Neuron (in vitro differentiated cells): ENCODE data around the gene SRCAP.
"Not testable (repeated sequence)": the region's sequence is repeated elsewhere in the genome, so short reads cannot be mapped to it uniquely, and the experiment has no call there.

Source experiments
- H2AFZ ChIP-seq: one replicate; pipeline ENCODE4 v1.6.1; 2013; ENCODE audit warnings: low read depth, mild to moderate bottlenecking, inconsistent platforms, low read length, moderate library complexity
- H3K27me3 ChIP-seq: one replicate; pipeline ENCODE4 v1.6.1; 2013; ENCODE audit warnings: low read length; ENCODE audit not compliant: insufficient read depth
- H3K36me3 ChIP-seq: one replicate; pipeline ENCODE4 v1.6.1; 2013; ENCODE audit warnings: low read length; ENCODE audit not compliant: insufficient read depth
- H3K4me1 ChIP-seq: one replicate; pipeline ENCODE4 v1.6.1; 2013; ENCODE audit warnings: low read length; ENCODE audit not compliant: insufficient read depth
- H3K4me3 ChIP-seq: 2 replicates; pipeline ENCODE4 v1.5.1; 2013; ENCODE audit warnings: mild to moderate bottlenecking, low read length, moderate library complexity
- H3K9me3 ChIP-seq: one replicate; pipeline ENCODE4 v1.6.1; 2013; ENCODE audit warnings: low read length

The SRCAP gene

DNA sequence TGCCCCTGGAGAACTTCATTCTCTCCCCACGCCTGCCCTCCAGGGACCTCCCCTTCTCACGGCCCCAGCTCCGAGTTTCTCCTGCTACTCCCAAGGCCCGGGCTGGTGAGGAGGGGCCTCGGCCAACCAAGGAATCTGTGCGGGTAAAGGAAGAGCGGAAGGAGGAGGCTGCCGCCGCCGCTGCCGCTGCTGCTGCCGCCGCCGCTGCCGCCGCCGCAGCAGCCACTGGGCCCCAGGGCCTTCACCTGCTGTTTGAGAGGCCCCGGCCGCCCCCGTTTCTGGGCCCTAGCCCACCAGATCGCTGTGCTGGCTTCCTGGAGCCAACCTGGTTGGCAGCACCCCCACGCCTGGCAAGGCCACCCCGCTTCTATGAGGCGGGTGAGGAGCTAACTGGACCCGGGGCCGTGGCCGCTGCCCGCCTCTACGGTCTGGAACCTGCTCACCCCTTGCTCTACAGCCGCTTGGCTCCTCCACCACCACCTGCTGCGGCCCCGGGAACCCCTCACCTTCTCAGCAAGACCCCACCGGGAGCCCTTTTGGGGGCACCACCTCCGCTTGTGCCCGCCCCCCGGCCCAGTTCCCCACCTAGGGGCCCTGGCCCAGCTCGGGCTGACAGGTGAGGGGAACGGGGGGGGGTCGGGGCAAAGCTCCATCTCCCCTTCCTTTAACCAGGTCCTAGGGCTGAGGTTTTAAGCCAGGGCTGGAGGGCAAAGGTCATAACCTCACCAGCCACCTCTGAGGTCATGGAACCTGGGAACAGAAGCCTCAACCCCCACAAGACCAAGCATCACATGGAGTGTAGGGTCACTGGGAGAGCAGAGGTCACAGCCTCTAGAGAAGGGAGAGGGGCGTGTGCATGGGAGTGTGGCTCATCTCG is 29.7 kb upstream of the SRCAP start:
- no peaks in the 10 kb centered on the region for H3K27me3 ChIP-seq
- H3K36me3 ChIP-seq = peaks cover 59% of the 10 kb centered on the region
- no peaks in the 10 kb centered on the region for H3K4me1 ChIP-seq
- H3K4me3 ChIP-seq = no peak overlapping the region
- no peak overlapping the region for H2AFZ ChIP-seq
- no peaks in the 10 kb centered on the region for H3K9me3 ChIP-seq

DNA sequence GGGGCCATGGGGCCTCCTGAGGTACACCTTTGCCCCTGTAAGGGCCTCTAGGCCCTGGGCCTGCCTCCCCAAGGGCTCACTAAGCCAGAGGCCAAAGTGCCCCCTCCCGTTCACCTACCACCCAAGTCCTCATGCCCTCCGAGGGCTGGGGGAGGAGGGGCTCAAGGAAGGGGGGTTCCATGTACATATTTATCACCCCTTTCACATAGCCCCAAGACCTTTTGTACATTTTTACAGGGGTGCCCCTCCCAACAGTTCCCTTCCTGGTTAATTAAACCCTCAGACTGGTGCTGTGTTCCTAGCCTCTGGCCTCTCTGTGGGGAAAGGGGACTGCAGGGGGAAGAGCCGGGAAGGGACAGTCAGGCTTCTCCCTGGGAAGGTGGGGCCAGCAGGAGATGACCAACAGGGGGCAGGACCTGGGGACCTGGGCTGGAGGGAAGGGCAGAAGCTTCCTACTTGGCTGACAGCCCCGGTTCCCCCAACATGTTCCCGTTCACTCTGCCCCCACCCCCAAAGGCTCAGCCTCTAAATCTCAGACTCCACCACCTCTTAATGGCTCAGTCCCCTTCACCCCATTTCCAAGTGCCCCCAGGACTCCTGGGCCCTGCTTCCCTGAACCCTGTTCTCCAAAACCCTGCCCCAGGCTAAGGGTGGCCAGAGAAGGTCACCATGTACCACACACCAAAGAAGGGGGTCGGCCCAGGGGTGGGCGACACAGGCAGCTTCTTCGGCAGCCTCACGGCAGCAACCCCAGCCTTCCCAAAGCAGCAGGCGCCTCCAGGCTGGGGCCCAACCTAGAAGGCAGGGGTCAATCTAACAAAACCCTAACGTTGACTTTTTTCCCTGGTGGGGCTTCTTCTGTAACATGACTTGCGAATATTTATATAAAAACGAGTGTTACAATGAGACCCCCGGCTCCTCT is 28.8 kb upstream of the SRCAP start:
- Histone ChIP-seq H2AFZ (no peak overlapping the region), H3K4me1 (no peaks in the 10 kb centered on the region), H3K36me3 (peaks cover 51% of the 10 kb centered on the region)

DNA sequence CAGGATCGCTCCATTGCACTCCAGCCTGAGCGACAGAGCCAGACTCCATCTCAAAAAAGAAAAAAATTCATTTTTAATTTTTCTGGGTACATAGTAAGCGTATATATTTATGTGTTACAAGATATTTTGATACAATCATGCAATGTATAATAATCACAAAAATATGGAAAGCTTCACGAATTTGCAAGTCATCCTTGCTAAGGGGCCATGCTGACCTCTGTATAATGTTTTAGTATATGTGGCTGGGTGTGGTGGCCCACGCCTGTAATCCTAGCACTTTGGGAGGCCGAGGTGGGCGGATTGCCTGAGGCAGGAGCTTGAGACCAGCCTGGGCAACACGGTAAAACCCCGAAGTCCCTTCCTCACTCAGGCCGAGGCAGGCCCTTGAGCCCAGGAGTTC is 23.8 kb upstream of the SRCAP start:
- Histone ChIP-seq H3K36me3 (peaks cover 8% of the 10 kb centered on the region), H2AFZ (no peak overlapping the region), H3K27me3 (no peaks in the 10 kb centered on the region), H3K4me3 (no peak overlapping the region), H3K9me3 (no peaks in the 10 kb centered on the region), H3K4me1 (peaks cover 8% of the 10 kb centered on the region)

More for the DNA sequence above, 28.8 kb upstream of the SRCAP start:
- Histone ChIP-seq H3K9me3 (no peaks in the 10 kb centered on the region), H3K4me3 (no peak overlapping the region), H3K27me3 (no peaks in the 10 kb centered on the region)

DNA sequence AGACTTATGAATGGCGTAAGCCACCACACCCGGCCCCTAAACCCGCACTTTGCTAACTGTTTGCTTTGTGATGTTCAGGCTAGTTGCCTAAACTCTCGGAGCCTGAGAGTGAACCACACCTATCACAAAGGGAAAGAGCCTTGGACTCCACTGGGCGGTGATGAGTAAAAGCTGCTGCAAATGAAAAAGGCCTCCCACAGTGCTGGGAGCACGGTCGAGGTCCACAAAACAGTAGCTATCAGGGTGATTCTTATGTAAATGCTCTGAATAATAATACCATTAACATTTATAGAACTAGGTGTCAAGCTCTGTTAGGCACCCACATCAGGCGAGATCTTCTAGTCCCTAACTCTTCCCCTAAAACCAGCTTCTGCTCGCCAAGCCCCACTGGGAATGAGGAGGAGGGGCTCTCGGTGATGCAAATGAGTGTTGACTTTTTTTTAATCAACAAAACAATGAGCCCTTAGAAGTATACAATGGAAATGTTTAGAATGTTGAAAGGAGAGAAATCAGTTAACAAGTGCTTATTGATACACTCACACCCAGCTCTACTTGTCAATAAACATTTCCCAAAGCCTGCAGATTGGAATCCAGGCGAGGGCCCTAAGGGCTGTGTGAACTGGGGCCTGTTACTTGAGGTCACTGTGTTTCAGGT is 20.9 kb upstream of the SRCAP start:
- no peaks in the 10 kb centered on the region for H3K9me3 ChIP-seq
- H3K4me3 ChIP-seq = no peak overlapping the region
- peak overlapping the region; percentile 3 for H2AFZ ChIP-seq
- H3K4me1 ChIP-seq = peaks cover 8% of the 10 kb centered on the region
- H3K36me3 ChIP-seq = no peaks in the 10 kb centered on the region
- H3K27me3 ChIP-seq = no peaks in the 10 kb centered on the region

DNA sequence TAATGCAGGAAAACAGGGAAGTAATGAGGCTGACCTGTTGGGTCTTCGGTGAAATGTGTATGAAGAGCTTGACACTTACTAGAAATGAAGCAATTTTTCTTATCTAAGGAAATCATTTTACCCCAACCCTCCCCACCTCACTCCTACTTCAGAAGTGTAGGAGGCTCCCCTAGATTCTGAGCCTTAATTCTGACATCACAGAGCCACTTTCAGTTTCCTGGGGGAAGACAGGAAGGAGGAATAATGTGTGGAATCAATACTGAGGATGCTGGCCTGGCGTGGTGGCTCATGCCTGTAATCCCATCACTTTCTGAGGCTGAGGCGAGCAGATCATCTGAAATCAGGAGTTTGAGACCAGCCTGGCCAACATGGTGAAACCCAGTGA is 20.4 kb upstream of the SRCAP start:
- H2AFZ ChIP-seq = peak overlapping the region; percentile 3
- no peak overlapping the region for H3K4me3 ChIP-seq
- no peaks in the 10 kb centered on the region for H3K36me3 ChIP-seq
- H3K27me3 ChIP-seq = no peaks in the 10 kb centered on the region
- no peaks in the 10 kb centered on the region for H3K9me3 ChIP-seq
- H3K4me1 ChIP-seq = peaks cover 8% of the 10 kb centered on the region

DNA sequence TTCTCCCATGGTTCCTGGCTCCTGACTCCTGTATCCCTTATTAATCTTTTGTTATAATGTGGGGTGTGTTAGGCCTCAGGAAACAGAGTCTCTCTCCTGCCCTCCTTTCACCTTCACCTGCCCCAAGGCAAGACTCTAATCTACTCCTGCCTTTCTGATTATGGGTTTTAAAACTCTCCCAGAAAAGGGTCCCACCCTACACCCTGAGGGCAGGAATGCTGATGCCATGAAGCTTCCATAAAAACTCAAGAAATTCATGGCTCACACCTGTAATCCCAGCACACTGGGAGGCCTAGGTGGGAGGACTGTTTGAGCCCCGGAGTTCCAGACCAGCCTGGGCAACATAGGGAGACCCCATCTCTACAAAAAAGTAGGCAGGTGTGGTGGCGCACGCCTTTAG is 18.6 kb upstream of the SRCAP start:
- Histone ChIP-seq H3K36me3 (no peaks in the 10 kb centered on the region), H3K4me3 (no peak overlapping the region), H3K9me3 (no peaks in the 10 kb centered on the region), H3K27me3 (no peaks in the 10 kb centered on the region), H2AFZ (no peak overlapping the region), H3K4me1 (peaks cover 8% of the 10 kb centered on the region)

DNA sequence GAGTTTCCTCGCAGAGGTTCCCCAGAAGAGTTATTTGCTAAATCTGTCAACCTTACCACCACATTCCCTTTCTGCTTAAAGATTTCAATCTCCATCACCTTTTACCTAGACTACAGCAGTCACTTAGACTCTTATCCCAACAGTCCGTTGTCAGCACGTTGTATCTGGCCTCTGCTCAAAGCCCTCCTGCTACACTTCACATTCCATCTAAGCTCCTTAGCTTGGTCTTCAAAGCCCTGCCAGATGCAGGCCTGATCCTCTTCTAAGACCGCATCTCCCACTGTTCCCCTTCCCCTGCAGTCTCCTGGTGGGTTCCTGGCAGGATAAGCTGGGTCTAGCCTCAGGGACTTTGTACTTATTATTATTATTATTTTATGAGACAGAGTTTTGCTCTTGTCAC is 10.3 kb upstream of the SRCAP start:
- Histone ChIP-seq H3K36me3 (no peaks in the 10 kb centered on the region), H3K9me3 (no peaks in the 10 kb centered on the region), H3K4me3 (no peak overlapping the region), H3K27me3 (no peaks in the 10 kb centered on the region), H3K4me1 (no peaks in the 10 kb centered on the region), H2AFZ (no peak overlapping the region)

DNA sequence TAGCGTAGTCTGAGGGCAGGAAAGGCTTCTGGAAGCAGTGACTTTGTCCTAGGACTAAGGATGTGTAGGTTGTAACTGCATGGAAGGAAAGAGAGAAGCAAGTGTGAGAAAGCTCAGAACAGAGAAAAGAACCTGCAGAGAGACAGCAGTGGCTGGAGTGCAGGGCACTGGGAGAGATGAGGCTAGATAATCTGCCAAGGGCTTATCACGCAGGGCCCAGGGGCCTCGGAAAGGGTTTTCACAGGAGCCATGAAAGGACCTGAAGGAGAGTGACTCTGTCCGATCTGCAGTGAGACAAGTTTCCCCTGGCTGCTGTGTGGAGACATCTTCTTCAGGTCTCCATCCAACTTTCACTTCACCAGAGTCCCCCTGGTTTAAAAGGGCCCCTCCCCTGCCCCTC is 7.1 kb upstream of the SRCAP start:
- Histone ChIP-seq H3K4me3 (no peak overlapping the region), H2AFZ (no peak overlapping the region), H3K36me3 (no peaks in the 10 kb centered on the region), H3K27me3 (no peaks in the 10 kb centered on the region), H3K9me3 (no peaks in the 10 kb centered on the region), H3K4me1 (no peaks in the 10 kb centered on the region)

DNA sequence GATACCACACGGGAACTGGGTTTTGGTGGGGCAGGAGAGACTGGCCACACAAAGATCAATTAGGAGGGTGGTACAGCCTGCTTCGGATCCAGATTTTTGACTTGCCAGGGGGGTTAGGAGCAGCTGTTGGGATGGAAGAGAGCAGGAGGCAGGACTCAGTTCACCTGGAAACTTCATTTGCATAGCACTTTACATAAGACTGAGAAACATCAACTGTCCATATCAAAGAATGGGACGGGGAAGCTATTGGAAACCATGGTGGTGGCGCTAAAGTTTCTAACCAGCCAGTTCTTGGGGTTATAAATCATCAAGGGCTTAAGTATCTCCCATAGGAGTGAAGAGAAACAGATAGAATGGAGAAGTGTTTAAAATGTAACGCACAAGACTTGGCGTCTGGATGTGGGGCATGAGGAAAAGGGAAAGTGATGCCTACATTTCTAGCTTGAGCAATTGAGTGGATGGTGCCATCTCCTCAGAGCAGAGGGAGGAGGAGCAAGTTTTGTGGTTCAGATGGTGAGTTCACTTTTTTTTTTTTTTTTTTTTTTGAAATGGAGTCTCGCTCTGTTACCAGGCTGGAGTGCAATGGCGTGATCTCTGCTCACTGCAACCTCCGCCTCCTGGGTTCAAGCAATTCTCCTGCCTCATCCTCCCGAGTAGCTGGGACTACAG is 6.4 kb upstream of the SRCAP start:
- Histone ChIP-seq H3K9me3 (no peaks in the 10 kb centered on the region), H3K27me3 (no peaks in the 10 kb centered on the region), H2AFZ (no peak overlapping the region), H3K4me1 (peaks cover 3% of the 10 kb centered on the region), H3K36me3 (no peaks in the 10 kb centered on the region), H3K4me3 (no peak overlapping the region)

DNA sequence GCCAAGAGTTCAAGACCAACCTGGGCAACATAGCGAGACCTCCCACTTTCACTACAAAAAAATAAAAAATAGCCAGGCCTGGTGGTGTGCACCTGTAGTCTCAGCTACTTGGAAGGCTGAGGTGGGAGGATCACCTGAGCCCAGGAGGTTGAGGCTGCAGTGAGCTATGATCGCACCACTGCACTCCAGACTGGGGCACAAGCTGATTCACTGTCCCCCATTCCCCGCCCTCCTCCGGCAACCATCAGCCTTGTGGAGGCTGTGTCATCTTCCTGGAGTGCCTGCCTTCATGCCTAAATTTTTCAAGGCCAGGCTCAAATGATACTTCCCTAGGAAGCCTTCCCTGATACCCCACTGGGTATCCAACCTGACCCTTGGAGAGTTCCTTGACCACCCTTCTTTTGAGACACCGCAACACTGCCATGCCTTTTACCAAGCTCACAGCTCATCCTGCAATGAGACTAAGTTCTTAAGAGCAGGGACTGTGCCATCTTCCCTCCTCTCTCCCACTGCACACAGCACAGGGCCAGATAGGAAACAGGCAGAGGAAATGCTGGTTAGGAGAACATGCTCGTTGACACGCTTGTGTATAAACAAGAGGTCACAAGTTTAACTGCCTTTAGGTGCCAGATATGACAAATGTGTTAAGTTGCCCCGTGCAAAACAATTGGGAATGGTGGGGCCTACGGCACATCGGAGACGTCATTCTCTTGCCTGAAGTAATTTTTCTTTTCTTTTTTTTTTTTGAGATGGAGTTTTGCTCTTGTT is 3.9 kb upstream of the SRCAP start:
- Histone ChIP-seq H3K4me3 (no peak overlapping the region), H3K36me3 (peaks cover 4% of the 10 kb centered on the region), H3K27me3 (no peaks in the 10 kb centered on the region), H3K4me1 (peaks cover 14% of the 10 kb centered on the region), H2AFZ (no peak overlapping the region), H3K9me3 (no peaks in the 10 kb centered on the region)

DNA sequence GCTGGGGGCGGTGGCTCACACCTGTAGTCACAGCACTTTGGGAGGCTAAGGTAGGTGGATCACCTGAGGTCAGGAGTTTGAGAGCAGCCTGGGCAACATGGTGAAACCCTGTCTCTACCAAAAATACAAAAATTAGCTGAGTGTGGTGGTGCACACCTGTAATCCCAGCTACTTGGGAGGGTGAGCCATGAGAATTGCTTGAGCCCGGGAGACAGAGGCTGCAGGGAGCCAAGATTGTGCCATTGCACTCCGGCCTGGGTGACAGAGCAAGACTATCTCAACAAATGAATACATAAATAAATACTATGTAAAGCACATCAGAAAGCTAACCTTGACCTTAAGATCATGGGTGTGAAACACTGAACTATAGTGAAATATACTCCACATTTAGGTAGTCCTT is 2.3 kb upstream of the SRCAP start:
- Histone ChIP-seq H3K36me3 (peaks cover 18% of the 10 kb centered on the region), H3K4me1 (peaks cover 15% of the 10 kb centered on the region)
- H3K27me3 ChIP-seq, H3K9me3 ChIP-seq, H2AFZ ChIP-seq, H3K4me3 ChIP-seq: not testable (repeated sequence)
